Trophoblast cell (in vitro differentiated cells and primary cell): ENCODE data around the gene LRP1B.

Experiments
- DNase-seq, 2 donors: peaks; one replicate each; pipeline ENCODE4 v3.0.0-alpha.2; 2016
- H2AFZ ChIP-seq: 2 replicates; pipeline ENCODE4 v1.6.1; 2013; ENCODE audit warnings: low read length, moderate library complexity, mild to moderate bottlenecking; ENCODE audit not compliant: insufficient read depth, poor library complexity
- H2AK5ac ChIP-seq: 2 replicates; pipeline ENCODE4 v1.6.1; 2013; ENCODE audit warnings: mild to moderate bottlenecking, low read length
- H2BK120ac ChIP-seq: 2 replicates; pipeline ENCODE4 v1.6.1; 2013; ENCODE audit warnings: low read length, mild to moderate bottlenecking, moderate library complexity; ENCODE audit not compliant: insufficient read depth, poor library complexity
- H2BK12ac ChIP-seq: 2 replicates; pipeline ENCODE4 v1.6.1; 2013; ENCODE audit warnings: mild to moderate bottlenecking, low read length, moderate library complexity
- H2BK5ac ChIP-seq: 2 replicates; pipeline ENCODE4 v1.6.1; 2013; ENCODE audit warnings: low read length, low read depth, moderate library complexity, mild to moderate bottlenecking; ENCODE audit not compliant: poor library complexity
- H3K14ac ChIP-seq: 2 replicates; pipeline ENCODE4 v1.6.1; 2013; ENCODE audit warnings: mild to moderate bottlenecking, low read length
- H3K18ac ChIP-seq: 2 replicates; pipeline ENCODE4 v1.6.1; 2013; ENCODE audit warnings: mild to moderate bottlenecking, low read length
- H3K23ac ChIP-seq: 2 replicates; pipeline ENCODE4 v1.6.1; 2013; ENCODE audit warnings: low read length
- H3K27ac ChIP-seq: 2 replicates; pipeline ENCODE4 v1.5.1; 2013; ENCODE audit warnings: low read depth, mild to moderate bottlenecking, inconsistent platforms, low read length, moderate library complexity
- H3K27me3 ChIP-seq: 2 replicates; pipeline ENCODE4 v1.6.1; 2013; ENCODE audit warnings: inconsistent platforms, mild to moderate bottlenecking, low read length, moderate library complexity; ENCODE audit not compliant: insufficient read depth
- H3K36me3 ChIP-seq, 2 experiments: 1 replicate in 1 of 2; 2 replicates in 1 of 2; pipeline ENCODE4 v1.6.1; 2013; ENCODE audit warnings: low read length in 2 of 2, mild to moderate bottlenecking in 2 of 2, moderate library complexity in 1 of 2; ENCODE audit not compliant: insufficient read depth in 2 of 2, control insufficient read depth in 1 of 2
- H3K4ac ChIP-seq: 2 replicates; pipeline ENCODE4 v1.6.1; 2013; ENCODE audit warnings: low read depth, mild to moderate bottlenecking, low read length, moderate library complexity
- H3K4me1 ChIP-seq, 2 experiments: 1 replicate in 1 of 2; 2 replicates in 1 of 2; pipeline ENCODE4 v1.6.1; 2013; ENCODE audit warnings: low read length in 2 of 2, mild to moderate bottlenecking in 2 of 2, moderate library complexity in 1 of 2; ENCODE audit not compliant: insufficient read depth in 2 of 2, control insufficient read depth in 1 of 2
- H3K4me2 ChIP-seq: 2 replicates; pipeline ENCODE4 v1.6.1; 2013; ENCODE audit warnings: inconsistent platforms, mild to moderate bottlenecking, low read length, moderate library complexity
- H3K4me3 ChIP-seq: 2 replicates; pipeline ENCODE4 v1.5.1; 2013; ENCODE audit warnings: mild to moderate bottlenecking, low read depth, low read length, inconsistent platforms
- H3K79me1 ChIP-seq: one replicate; pipeline ENCODE4 v1.6.1; 2013; ENCODE audit warnings: low read length
- H3K79me2 ChIP-seq: 2 replicates; pipeline ENCODE4 v1.6.1; 2013; ENCODE audit warnings: low read length, mild to moderate bottlenecking; ENCODE audit not compliant: control insufficient read depth, insufficient read depth, poor library complexity
- H3K9ac ChIP-seq: 2 replicates; pipeline ENCODE4 v1.6.1; 2013; ENCODE audit warnings: mild to moderate bottlenecking, low read length
- H3K9me3 ChIP-seq: 2 replicates; pipeline ENCODE4 v1.6.1; 2013; ENCODE audit warnings: low read depth, mild to moderate bottlenecking, control low read depth, inconsistent platforms, low read length; ENCODE audit not compliant: insufficient read depth
- H4K12ac ChIP-seq: 2 replicates; pipeline ENCODE4 v1.6.1; 2013; ENCODE audit warnings: low read depth, mild to moderate bottlenecking, low read length, moderate library complexity
- H4K8ac ChIP-seq: 2 replicates; pipeline ENCODE4 v1.6.1; 2013; ENCODE audit warnings: low read depth, mild to moderate bottlenecking, low read length, moderate library complexity
- H4K91ac ChIP-seq: one replicate; pipeline ENCODE4 v1.6.1; 2013; ENCODE audit warnings: low read depth, mild to moderate bottlenecking, low read length, moderate library complexity
- WGBS: extraction: QIAGEN DNeasy Blood & Tissue Kit; methylation state at CpG from one replicate; pipeline ENCODE4 v1.1.7; 2013; ENCODE audit warnings: missing lambda C conversion rate; ENCODE audit not compliant: insufficient read length, insufficient coverage; ENCODE audit errors: extremely low coverage; 5-methylcytosine and 5-hydroxymethylcytosine counted together

The LRP1B gene

DNA sequence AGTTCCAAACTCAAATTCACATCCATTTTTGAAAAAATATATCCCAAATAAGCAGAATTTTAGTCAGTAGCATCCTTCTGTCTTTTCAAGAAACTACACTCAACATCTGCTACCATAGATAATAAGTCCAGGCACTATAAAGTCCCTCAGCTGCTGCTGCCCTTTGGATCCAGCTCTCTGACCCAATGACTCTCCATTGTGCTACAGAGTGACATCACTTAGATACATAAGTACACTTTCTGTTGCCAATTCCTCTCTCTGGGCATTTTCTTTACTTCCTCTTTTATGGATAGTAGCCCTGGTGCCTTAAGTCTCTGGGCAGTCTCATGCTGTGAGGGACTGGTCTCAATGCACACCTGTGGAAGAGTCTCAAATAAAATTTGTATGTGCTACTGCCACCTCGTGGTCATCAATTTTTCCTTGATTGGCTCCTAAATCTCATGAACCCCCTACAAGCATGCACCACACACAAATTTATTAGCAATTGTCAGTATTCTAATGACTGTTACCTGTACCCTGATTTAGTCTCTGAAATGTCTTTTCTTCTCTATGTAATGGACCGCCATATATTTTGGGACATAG lies 219.2 kb downstream of the LRP1B start:
- Histone ChIP-seq H3K27me3 (no peaks in the 10 kb centered on the region), H2AFZ (no peak overlapping the region), H3K4me1 (no peaks in the 10 kb centered on the region), H2BK120ac (no peak overlapping the region), H3K4ac (no peak overlapping the region), H3K18ac (no peak overlapping the region), H3K14ac (no peak overlapping the region), H3K9me3 (no peaks in the 10 kb centered on the region), H3K23ac (no peak overlapping the region), H3K36me3 (no peaks in the 10 kb centered on the region), H4K12ac (no peak overlapping the region), H3K79me1 (no peaks in the 10 kb centered on the region), H3K9ac (no peak overlapping the region), H2AK5ac (no peak overlapping the region), H2BK12ac (no peak overlapping the region), H3K27ac (no peak overlapping the region), H3K4me3 (no peak overlapping the region), H3K4me2 (no peak overlapping the region), H2BK5ac (no peak overlapping the region), H4K91ac (no peak overlapping the region), H4K8ac (no peak overlapping the region), H3K79me2 (no peaks in the 10 kb centered on the region)
- DNase-seq = peak in 1 of 2 donors; percentile 50
- no CpG with 5 or more reads among the region's 2 CpGs for WGBS

- Histone ChIP-seq H4K8ac (no peak overlapping the region), H3K4me1 (no peaks in the 10 kb centered on the region), H2AFZ (no peak overlapping the region), H2BK120ac (no peak overlapping the region), H2AK5ac (no peak overlapping the region), H4K12ac (no peak overlapping the region), H3K9ac (no peak overlapping the region), H3K4ac (no peak overlapping the region), H3K18ac (no peak overlapping the region), H3K14ac (no peak overlapping the region), H3K79me1 (no peaks in the 10 kb centered on the region), H3K9me3 (no peaks in the 10 kb centered on the region), H4K91ac (no peak overlapping the region), H3K4me2 (no peak overlapping the region), H2BK5ac (no peak overlapping the region), H3K27me3 (no peaks in the 10 kb centered on the region), H3K23ac (no peak overlapping the region), H3K27ac (no peak overlapping the region), H2BK12ac (no peak overlapping the region), H3K79me2 (no peaks in the 10 kb centered on the region), H3K4me3 (no peak overlapping the region), H3K36me3 (no peaks in the 10 kb centered on the region)
- no CpG with 5 or more reads among the region's 2 CpGs for WGBS
- DNase-seq = no peak
These were observed 224.1 kb downstream of the LRP1B start for GRCh38 chr2:141906678-141907077.

DNA sequence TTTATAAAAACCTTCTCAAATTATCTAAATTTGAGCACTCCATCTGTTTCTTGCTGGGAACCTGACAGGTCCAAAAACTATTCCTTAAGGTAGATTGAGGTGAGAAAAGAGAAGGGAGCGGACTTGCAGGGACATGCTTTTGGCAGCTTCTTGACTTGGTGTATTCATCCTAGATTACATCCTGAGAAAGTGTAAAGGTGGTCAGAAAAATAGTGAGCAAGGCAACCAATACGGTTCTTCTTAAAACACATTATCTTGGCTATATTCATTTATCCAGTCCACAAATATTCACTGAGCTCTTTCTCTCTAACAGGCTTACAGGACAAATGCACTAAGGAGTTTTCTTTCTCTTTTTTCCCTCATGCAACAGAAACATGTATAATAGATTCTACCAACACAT lies 230.0 kb downstream of the LRP1B start:
- no peak overlapping the region for H3K4ac ChIP-seq
- no peak overlapping the region for H2BK12ac ChIP-seq
- no peaks in the 10 kb centered on the region for H3K9me3 ChIP-seq
- no peak overlapping the region for H4K12ac ChIP-seq
- no peak overlapping the region for H4K8ac ChIP-seq
- H2BK120ac ChIP-seq = no peak overlapping the region
- H3K79me2 ChIP-seq = no peaks in the 10 kb centered on the region
- no peak overlapping the region for H3K27ac ChIP-seq
- no peaks in the 10 kb centered on the region for H3K79me1 ChIP-seq
- no peak overlapping the region for H3K23ac ChIP-seq
- no peak overlapping the region for H3K4me2 ChIP-seq
- H4K91ac ChIP-seq = no peak overlapping the region
- H3K4me3 ChIP-seq = no peak overlapping the region
- H3K9ac ChIP-seq = no peak overlapping the region
- no peak overlapping the region for H3K18ac ChIP-seq
- no peak overlapping the region for H2AK5ac ChIP-seq
- no peak overlapping the region for H2AFZ ChIP-seq
- DNase-seq = no peak
- no peaks in the 10 kb centered on the region for H3K4me1 ChIP-seq
- no peak overlapping the region for H2BK5ac ChIP-seq
- no peak overlapping the region for H3K14ac ChIP-seq
- H3K27me3 ChIP-seq = no peaks in the 10 kb centered on the region
- no peaks in the 10 kb centered on the region for H3K36me3 ChIP-seq
- WGBS = no CpG with 5 or more reads among the region's 2 CpGs

DNA sequence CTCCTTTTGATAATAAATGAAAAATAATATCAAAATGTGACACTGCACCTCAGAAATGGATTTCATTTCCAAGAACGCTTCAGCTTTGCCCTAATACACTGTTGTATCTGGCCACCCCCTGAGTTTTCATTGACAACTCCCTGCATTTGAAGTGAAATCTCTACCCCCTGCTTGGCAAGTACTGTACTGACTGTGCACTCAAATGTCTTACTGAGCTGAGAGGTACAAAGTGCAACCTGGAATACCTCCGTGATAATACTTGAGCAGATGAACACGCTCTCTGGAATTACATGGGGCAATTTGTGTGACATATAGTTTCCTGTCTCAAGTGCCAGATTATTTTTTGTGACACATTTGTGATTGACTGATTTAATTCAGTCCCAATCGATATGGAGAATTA lies 231.1 kb downstream of the LRP1B start:
- Histone ChIP-seq H3K4me3 (no peak overlapping the region), H3K18ac (no peak overlapping the region), H3K4me1 (no peaks in the 10 kb centered on the region), H3K79me1 (no peaks in the 10 kb centered on the region), H3K9ac (no peak overlapping the region), H2BK5ac (no peak overlapping the region), H2BK120ac (no peak overlapping the region), H3K23ac (no peak overlapping the region), H4K91ac (no peak overlapping the region), H3K27ac (no peak overlapping the region), H3K14ac (no peak overlapping the region), H2AK5ac (no peak overlapping the region), H4K12ac (no peak overlapping the region), H2AFZ (no peak overlapping the region), H3K4ac (no peak overlapping the region), H2BK12ac (no peak overlapping the region), H3K27me3 (no peaks in the 10 kb centered on the region), H3K79me2 (no peaks in the 10 kb centered on the region), H3K4me2 (no peak overlapping the region), H4K8ac (no peak overlapping the region), H3K9me3 (no peaks in the 10 kb centered on the region), H3K36me3 (no peaks in the 10 kb centered on the region)
- WGBS = no CpG with 5 or more reads among the region's 4 CpGs
- no peak for DNase-seq
